Measurements from ENCODE around the gene CLCA2. TPM values are rescaled to one million over a fixed set of nuclear protein-coding genes. Genes with fewer than 3 reads are reported as not detected.

The CLCA2 gene
- total RNA-seq, 1 experiment from 2014 or later, result not detected

DNA sequence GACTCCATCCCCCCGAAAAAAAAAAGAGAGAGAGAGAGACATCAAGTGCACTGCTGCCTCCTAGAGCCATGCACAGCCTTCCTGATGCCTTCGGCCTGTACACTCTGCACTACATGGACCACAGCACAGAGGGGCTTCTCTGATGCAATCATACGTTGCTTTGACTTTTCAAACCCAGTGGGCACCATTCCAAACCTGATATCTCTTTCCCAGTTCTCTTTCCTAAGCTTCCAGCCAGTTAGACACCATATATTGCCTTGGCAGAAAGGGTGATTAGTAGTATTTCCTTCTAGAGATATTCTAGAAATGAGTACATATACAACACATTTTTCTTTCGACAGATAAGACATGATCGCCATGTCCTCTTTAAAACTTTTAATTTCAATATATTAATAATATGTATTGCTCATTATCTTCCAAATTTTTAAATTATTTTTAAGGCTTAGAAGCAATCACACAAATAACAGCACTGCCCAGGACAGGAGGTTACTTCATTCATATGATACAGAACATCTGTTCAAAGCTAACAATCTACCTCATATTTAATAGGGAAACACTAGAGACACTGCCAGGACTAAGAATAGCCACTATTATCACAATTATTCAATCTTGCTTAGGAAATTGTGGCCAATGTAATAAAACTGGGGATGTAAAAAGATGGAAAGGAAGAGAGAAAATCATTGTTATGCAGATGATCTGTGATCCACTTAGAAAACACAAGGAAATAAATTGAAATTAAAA is 54.6 kb downstream of the CLCA2 start:
- no peaks in the 10 kb centered on the region for H3K9me3 ChIP-seq (ENCODE audit: control insufficient read depth, insufficient read depth, low read depth, low read length)
- ATAC-seq (no peak), DNase-seq (ENCODE audit: low read depth, low spot score) (no peak)
- peaks cover 6% of the 10 kb centered on the region for H3K27me3 ChIP-seq (ENCODE audit: control insufficient read depth, insufficient read depth, low read length)
- H3K4me1 ChIP-seq (ENCODE audit: control insufficient read depth, insufficient read depth, low read length), result no peaks in the 10 kb centered on the region
- H3K27ac ChIP-seq (ENCODE audit: low read length), result no peak overlapping the region
- intact Hi-C loops (cut with micrococcal nuclease; ENCODE audit: unreplicated experiment), result loop anchor here (10.0 kb wide), 1 partner anchor 206 kb away; no protein-coding TSS in a partner anchor
- no TSS peak for BruUV-seq (replicated peaks)
- TF ChIP-seq, protein P1, sequence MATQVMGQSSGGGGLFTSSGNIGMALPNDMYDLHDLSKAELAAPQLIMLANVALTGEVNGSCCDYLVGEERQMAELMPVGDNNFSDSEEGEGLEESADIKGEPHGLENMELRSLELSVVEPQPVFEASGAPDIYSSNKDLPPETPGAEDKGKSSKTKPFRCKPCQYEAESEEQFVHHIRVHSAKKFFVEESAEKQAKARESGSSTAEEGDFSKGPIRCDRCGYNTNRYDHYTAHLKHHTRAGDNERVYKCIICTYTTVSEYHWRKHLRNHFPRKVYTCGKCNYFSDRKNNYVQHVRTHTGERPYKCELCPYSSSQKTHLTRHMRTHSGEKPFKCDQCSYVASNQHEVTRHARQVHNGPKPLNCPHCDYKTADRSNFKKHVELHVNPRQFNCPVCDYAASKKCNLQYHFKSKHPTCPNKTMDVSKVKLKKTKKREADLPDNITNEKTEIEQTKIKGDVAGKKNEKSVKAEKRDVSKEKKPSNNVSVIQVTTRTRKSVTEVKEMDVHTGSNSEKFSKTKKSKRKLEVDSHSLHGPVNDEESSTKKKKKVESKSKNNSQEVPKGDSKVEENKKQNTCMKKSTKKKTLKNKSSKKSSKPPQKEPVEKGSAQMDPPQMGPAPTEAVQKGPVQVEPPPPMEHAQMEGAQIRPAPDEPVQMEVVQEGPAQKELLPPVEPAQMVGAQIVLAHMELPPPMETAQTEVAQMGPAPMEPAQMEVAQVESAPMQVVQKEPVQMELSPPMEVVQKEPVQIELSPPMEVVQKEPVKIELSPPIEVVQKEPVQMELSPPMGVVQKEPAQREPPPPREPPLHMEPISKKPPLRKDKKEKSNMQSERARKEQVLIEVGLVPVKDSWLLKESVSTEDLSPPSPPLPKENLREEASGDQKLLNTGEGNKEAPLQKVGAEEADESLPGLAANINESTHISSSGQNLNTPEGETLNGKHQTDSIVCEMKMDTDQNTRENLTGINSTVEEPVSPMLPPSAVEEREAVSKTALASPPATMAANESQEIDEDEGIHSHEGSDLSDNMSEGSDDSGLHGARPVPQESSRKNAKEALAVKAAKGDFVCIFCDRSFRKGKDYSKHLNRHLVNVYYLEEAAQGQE (IDR thresholded peaks at IDR 0.05; ENCODE audit: insufficient read depth in 1 of 2, low read depth in 2 of 2, low read length in 1 of 2), result no peak
- no peak for TF ChIP-seq POLR2AphosphoS5 (IDR thresholded peaks at IDR 0.05; ENCODE audit: low read depth, low read length)
- TF ChIP-seq, protein P2, sequence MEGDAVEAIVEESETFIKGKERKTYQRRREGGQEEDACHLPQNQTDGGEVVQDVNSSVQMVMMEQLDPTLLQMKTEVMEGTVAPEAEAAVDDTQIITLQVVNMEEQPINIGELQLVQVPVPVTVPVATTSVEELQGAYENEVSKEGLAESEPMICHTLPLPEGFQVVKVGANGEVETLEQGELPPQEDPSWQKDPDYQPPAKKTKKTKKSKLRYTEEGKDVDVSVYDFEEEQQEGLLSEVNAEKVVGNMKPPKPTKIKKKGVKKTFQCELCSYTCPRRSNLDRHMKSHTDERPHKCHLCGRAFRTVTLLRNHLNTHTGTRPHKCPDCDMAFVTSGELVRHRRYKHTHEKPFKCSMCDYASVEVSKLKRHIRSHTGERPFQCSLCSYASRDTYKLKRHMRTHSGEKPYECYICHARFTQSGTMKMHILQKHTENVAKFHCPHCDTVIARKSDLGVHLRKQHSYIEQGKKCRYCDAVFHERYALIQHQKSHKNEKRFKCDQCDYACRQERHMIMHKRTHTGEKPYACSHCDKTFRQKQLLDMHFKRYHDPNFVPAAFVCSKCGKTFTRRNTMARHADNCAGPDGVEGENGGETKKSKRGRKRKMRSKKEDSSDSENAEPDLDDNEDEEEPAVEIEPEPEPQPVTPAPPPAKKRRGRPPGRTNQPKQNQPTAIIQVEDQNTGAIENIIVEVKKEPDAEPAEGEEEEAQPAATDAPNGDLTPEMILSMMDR (IDR thresholded peaks at IDR 0.05), result no peak
- no peak for TF ChIP-seq SIN3A (IDR thresholded peaks at IDR 0.05; ENCODE audit: borderline replicate concordance, insufficient read depth, low read depth, low read length)
- TF ChIP-seq TCF7L2 (IDR thresholded peaks at IDR 0.05; ENCODE audit: low read depth, low read length), result no peak
- H3K4me3 ChIP-seq (ENCODE audit: low read depth in 2 of 2, low read length in 2 of 2), result no peak overlapping the region
- in situ Hi-C loops (cut with HindIII; ENCODE audit: low pct_unique_long_range_greater_than_20kb, low sequenced_read_pairs), result loop anchor here (5.0 kb wide), 1 partner anchor 51 kb away; no protein-coding TSS in a partner anchor
- H3K36me3 ChIP-seq (ENCODE audit: control insufficient read depth, insufficient read depth, low read length), result no peaks in the 10 kb centered on the region
- ChIA-PET POLR2A (no interaction called here), CTCF (no interaction called here)

GRCh38 chr1:86481966-86482365 is 58.0 kb downstream of the CLCA2 start:
- TF ChIP-seq POLR2AphosphoS5 (IDR thresholded peaks at IDR 0.05; ENCODE audit: low read depth, low read length) (no peak), TCF7L2 (IDR thresholded peaks at IDR 0.05; ENCODE audit: low read depth, low read length) (no peak), SIN3A (IDR thresholded peaks at IDR 0.05; ENCODE audit: borderline replicate concordance, insufficient read depth, low read depth, low read length) (no peak)
- TF ChIP-seq, protein P2 (IDR thresholded peaks at IDR 0.05), result no peak
- TF ChIP-seq, protein P1 (IDR thresholded peaks at IDR 0.05; ENCODE audit: insufficient read depth in 1 of 2, low read depth in 2 of 2, low read length in 1 of 2), result no peak
- H3K4me3 ChIP-seq (ENCODE audit: low read depth in 2 of 2, low read length in 2 of 2), result no peak overlapping the region
- no peak for ATAC-seq
- POLR2A ChIA-PET, result no interaction called here
- in situ Hi-C loops (cut with HindIII; ENCODE audit: low pct_unique_long_range_greater_than_20kb, low sequenced_read_pairs) (no loop called here), intact Hi-C loops (cut with micrococcal nuclease; ENCODE audit: unreplicated experiment) (no loop called here)
- H3K27me3 ChIP-seq (ENCODE audit: control insufficient read depth, insufficient read depth, low read length), result peaks cover 2% of the 10 kb centered on the region; the same call in 1 of the 2 replicates
- no peak overlapping the region for H3K27ac ChIP-seq (ENCODE audit: low read length)
- H3K9me3 ChIP-seq (ENCODE audit: control insufficient read depth, insufficient read depth, low read depth, low read length), result no peaks in the 10 kb centered on the region
- DNase-seq (ENCODE audit: low read depth, low spot score), result no peak
- CTCF ChIA-PET, result no interaction called here
- no peaks in the 10 kb centered on the region for H3K36me3 ChIP-seq (ENCODE audit: control insufficient read depth, insufficient read depth, low read length)
- BruUV-seq (replicated peaks), result no TSS peak
- H3K4me1 ChIP-seq (ENCODE audit: control insufficient read depth, insufficient read depth, low read length), result no peaks in the 10 kb centered on the region

Measured in Panc1 (cell line).